ENCODE results near the gene FCAMR.

Gene FCAMR

GRCh38 chr1:206969090-206969489 lies 1.2 kb downstream of the FCAMR start:
- DNase-seq (ENCODE audit: low read depth): no peak
- no peak for TF ChIP-seq CTCF (IDR thresholded peaks at IDR 0.05; ENCODE audit: low read depth, low read length, missing control alignments)
- H3K4me3 ChIP-seq (ENCODE audit: low read depth, low read length): no peak overlapping the region

- H3K4me3 ChIP-seq (ENCODE audit: low read depth, low read length): no peak overlapping the region
- TF ChIP-seq CTCF (IDR thresholded peaks at IDR 0.05; ENCODE audit: low read depth, low read length, missing control alignments): no peak
- peak; percentile 26 for DNase-seq (ENCODE audit: low read depth)
Observed at GRCh38 chr1:206967096-206967849, 3.0 kb downstream of the FCAMR start.

- DNase-seq (ENCODE audit: low read depth): no peak
- no peak for TF ChIP-seq CTCF (IDR thresholded peaks at IDR 0.05; ENCODE audit: low read depth, low read length, missing control alignments)
- H3K4me3 ChIP-seq (ENCODE audit: low read depth, low read length): no peak overlapping the region
Observed at GRCh38 chr1:206965781-206966180, 4.5 kb downstream of the FCAMR start.

GRCh38 chr1:206963740-206964139 lies 6.5 kb downstream of the FCAMR start:
- DNase-seq (ENCODE audit: low read depth): no peak
- TF ChIP-seq CTCF (IDR thresholded peaks at IDR 0.05; ENCODE audit: low read depth, low read length, missing control alignments): no peak
- H3K4me3 ChIP-seq (ENCODE audit: low read depth, low read length): no peak overlapping the region

- DNase-seq (ENCODE audit: low read depth): no peak
- TF ChIP-seq CTCF (IDR thresholded peaks at IDR 0.05; ENCODE audit: low read depth, low read length, missing control alignments): no peak
- H3K4me3 ChIP-seq (ENCODE audit: low read depth, low read length): no peak overlapping the region
Observed at GRCh38 chr1:206963119-206963712, 7.0 kb downstream of the FCAMR start.

- no peak overlapping the region for H3K4me3 ChIP-seq (ENCODE audit: low read depth, low read length)
- no peak for TF ChIP-seq CTCF (IDR thresholded peaks at IDR 0.05; ENCODE audit: low read depth, low read length, missing control alignments)
- DNase-seq (ENCODE audit: low read depth): no peak
Observed at GRCh38 chr1:206962272-206962671, 8.0 kb downstream of the FCAMR start.

GRCh38 chr1:206961668-206962067 lies 8.6 kb downstream of the FCAMR start:
- H3K4me3 ChIP-seq (ENCODE audit: low read depth, low read length): no peak overlapping the region
- TF ChIP-seq CTCF (IDR thresholded peaks at IDR 0.05; ENCODE audit: low read depth, low read length, missing control alignments): no peak
- DNase-seq (ENCODE audit: low read depth): no peak
